Upper lobe of left lung (tissue), 6 donors: Measurements from ENCODE around the gene C1orf21. TPM values are rescaled to one million over a fixed set of nuclear protein-coding genes. Genes with fewer than 3 reads are reported as not detected.

Experiments
- ATAC-seq, 2 donors: fragments of 200-7000 bp; cut with Tn5 transposase; one replicate each; pipeline ENCODE4 v1.9.1; 2022; ENCODE audit warnings: mild to moderate bottlenecking in 2 of 2, moderate library complexity in 2 of 2; ENCODE audit not compliant: low FRiP score in 2 of 2
- DNase-seq, 2 donors: peaks; one replicate each; pipeline ENCODE4 v3.0.0-alpha.2; 2019 to 2020
- H3K27ac ChIP-seq, 4 donors: fragments of 200-600 bp; sonication (generic); one replicate each; pipeline ENCODE4 v1.5.1; 2016 to 2019
- H3K27me3 ChIP-seq, 4 donors: fragments of 200-600 bp; sonication (generic); one replicate each; pipeline ENCODE4 v1.5.1; 2017 to 2019
- H3K36me3 ChIP-seq, 4 donors: fragments of 200-600 bp; sonication (generic); one replicate each; pipeline ENCODE4 v1.5.1; 2016 to 2019
- H3K4me1 ChIP-seq, 4 donors: fragments of 200-600 bp; sonication (generic); one replicate each; pipeline ENCODE4 v1.5.1; 2018 to 2019
- H3K4me3 ChIP-seq, 4 donors: fragments of 200-600 bp; sonication (generic); one replicate each; pipeline ENCODE4 v1.5.1; 2017 to 2019; ENCODE audit warnings: mild to moderate bottlenecking in 2 of 4, moderate library complexity in 1 of 4
- H3K9me3 ChIP-seq, 4 donors: fragments of 200-600 bp; sonication (generic); one replicate each; pipeline ENCODE4 v1.5.1; 2018 to 2019
- EP300 ChIP-seq, 4 donors: sonication (generic); formaldehyde crosslinking; IDR thresholded peaks; one replicate each; pipeline ENCODE4 v1.5.1; 2017; ENCODE audit warnings: antibody characterized with exemption in 4 of 4, control low read depth in 2 of 4
- POLR2A ChIP-seq, 4 donors: fragments of 450-650 bp; IDR thresholded peaks; one replicate each; pipeline ENCODE4 v1.5.1; 2016 to 2017; ENCODE audit warnings: antibody characterized with exemption in 4 of 4, mild to moderate bottlenecking in 2 of 4
- POLR2AphosphoS5 ChIP-seq, 2 donors: sonication (generic); formaldehyde crosslinking; IDR thresholded peaks; one replicate each; pipeline ENCODE4 v1.5.1; 2017; ENCODE audit warnings: antibody characterized with exemption in 2 of 2
- WGBS, 2 donors: methylation state at CpG; one replicate each; pipeline ENCODE4 v1.1.5; 2017 to 2018; 5-methylcytosine and 5-hydroxymethylcytosine counted together
- total RNA-seq, 6 donors: library from RNA; depleted of rRNA in 4 of 6; stranded (reverse); fragments of >200 nt in 4 of 6; gene quantifications; one replicate each; pipeline versions ENCODE4 v1.1.0 to v1.2.1, GENCODE V29; 2016 to 2021
- TF ChIP-seq, protein P1 (sequence below), 6 experiments: fragments of 450-650 bp in 4 of 6; fragments of 200-600 bp in 2 of 6; sonication (generic) in 2 of 6; IDR thresholded peaks; one replicate each; pipeline ENCODE4 v1.5.1; 2016 to 2019; ENCODE audit warnings: antibody characterized with exemption in 6 of 6
- donor health status: DM: no; HTN: no; CAD: no; lungs with moderate emphysema.
- donor health status: DM: no; HTN: yes; CAD: no; lungs with severe emphysema.

Gene C1orf21
- total RNA-seq, 6 donors from 2014 or later = 21.4 to 110 (median 49.2) TPM

DNA sequence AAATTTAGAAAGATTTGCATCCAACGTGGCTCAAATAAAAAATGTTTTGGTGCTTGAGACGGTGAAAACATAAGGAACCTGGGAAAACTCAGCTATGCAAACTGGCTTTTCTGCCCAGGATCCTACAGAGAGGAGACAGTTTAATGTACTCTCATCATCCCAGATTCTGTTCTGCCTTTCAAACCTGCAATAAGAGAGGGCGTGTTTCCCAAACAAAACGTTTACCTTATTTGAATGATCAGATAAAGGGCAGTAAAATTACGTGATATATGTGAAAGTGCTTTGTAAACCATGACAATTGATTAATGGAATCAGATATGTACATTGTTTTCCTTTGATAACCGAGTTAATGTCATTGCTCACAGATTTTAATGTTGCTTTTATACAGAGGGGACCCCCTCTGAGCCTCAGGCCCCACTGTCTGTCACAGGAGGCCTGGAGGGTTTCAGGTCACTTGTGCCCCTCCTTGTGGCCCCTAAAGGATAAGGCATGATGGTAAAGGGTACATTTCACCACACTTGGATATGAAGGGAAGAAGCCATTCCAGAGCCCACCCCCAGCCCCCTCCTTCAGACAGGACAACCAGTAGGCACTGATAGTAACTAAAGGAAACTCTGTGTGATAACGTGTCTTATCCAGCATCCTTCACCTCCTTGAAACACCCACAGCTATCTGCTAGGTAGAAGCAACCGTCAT, 210.3 kb downstream of the C1orf21 start:
- Histone ChIP-seq H3K36me3 (no peaks in the 10 kb centered on the region), H3K4me1 (no peaks in the 10 kb centered on the region), H3K4me3 (no peak overlapping the region), H3K9me3 (no peaks in the 10 kb centered on the region), H3K27me3 (no peaks in the 10 kb centered on the region), H3K27ac (no peak overlapping the region)
- DNase-seq (no peak), ATAC-seq (peak in 1 of 2 donors; percentile 22)
- 83 to 84% methylated on average over 8 of the region's 8 CpGs for WGBS, 2 donors
- TF ChIP-seq POLR2A (IDR thresholded peaks at IDR 0.05) (no peak), EP300 (IDR thresholded peaks at IDR 0.05) (no peak), POLR2AphosphoS5 (IDR thresholded peaks at IDR 0.05) (no peak)
- TF ChIP-seq, protein P1, sequence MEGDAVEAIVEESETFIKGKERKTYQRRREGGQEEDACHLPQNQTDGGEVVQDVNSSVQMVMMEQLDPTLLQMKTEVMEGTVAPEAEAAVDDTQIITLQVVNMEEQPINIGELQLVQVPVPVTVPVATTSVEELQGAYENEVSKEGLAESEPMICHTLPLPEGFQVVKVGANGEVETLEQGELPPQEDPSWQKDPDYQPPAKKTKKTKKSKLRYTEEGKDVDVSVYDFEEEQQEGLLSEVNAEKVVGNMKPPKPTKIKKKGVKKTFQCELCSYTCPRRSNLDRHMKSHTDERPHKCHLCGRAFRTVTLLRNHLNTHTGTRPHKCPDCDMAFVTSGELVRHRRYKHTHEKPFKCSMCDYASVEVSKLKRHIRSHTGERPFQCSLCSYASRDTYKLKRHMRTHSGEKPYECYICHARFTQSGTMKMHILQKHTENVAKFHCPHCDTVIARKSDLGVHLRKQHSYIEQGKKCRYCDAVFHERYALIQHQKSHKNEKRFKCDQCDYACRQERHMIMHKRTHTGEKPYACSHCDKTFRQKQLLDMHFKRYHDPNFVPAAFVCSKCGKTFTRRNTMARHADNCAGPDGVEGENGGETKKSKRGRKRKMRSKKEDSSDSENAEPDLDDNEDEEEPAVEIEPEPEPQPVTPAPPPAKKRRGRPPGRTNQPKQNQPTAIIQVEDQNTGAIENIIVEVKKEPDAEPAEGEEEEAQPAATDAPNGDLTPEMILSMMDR (IDR thresholded peaks at IDR 0.05) = no peak

DNA sequence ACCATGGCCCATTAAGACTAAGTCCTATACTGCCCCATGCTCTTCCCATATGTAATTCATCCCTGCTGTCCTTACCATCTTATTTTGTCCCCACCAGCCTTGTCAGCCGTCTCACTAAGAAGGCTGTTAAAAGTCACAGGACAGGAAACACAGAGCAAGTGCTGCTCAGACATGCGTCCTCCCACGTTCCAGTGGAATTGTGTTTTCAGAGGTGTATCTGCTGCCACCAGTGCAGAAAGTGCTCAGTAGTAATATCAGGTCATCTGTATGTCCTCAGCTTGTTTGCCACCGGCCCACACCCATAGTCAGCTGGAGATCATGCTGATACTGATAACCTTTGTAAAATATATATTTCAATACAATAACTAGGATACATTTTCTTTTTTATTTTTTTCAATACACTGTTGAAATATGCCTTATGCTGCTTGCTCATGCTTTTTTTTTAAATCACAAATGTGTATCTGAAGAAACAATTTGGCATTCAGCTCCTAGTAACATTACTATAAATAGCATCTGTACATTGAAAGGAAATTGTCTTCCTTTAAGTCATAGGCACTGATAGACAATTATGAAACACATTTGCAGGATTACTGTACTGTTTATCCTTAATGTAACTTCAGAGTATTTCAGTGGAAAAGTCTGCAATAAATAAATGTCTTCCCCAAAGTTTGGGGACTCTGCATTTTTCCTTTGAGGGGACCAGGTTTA, 211.0 kb downstream of the C1orf21 start:
- WGBS, 2 donors = 55 to 63% methylated on average over 4 of the region's 4 CpGs

DNA sequence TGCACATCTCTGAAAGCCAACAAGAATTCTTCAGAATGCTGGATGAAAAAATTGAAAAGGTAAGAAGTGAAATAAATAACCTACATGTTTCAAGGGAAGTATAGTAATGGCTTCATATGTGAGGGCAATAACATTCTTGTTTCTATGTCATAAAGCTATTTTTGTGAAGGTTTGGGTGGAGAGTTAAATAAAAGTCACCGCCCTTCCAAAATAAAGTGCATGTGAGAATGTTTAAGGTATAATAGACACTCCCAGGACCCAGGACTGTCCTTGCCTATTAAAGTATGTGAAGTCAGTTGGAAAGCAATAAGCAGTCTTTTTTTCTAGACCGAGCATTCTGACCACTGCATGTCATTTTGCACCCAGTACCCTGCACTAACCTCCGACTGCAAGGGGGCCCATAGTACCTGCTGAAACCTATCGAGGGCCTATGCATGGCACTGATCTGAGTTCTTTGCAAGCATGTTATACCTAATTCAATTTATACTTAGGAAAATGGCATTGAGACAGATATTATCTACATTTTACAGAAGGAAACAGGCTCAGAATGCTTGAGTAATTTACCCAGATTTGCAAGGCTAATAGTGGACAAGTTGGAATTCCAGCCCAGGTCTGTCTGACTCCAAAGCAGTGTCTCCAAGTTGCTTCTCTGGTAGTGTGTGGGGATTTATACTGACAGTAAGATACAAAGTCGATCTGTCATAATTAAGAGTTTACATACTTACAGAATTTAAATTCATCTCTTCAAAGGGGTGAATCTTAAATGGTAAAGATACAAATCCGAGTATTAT, 211.8 kb downstream of the C1orf21 start:
- no peak overlapping the region for H3K4me3 ChIP-seq
- H3K9me3 ChIP-seq = no peaks in the 10 kb centered on the region
- DNase-seq = no peak
- no peak for ATAC-seq
- TF ChIP-seq, protein P1 (IDR thresholded peaks at IDR 0.05) = no peak
- TF ChIP-seq EP300 (IDR thresholded peaks at IDR 0.05) (no peak), POLR2AphosphoS5 (IDR thresholded peaks at IDR 0.05) (no peak), POLR2A (IDR thresholded peaks at IDR 0.05) (no peak)
- H3K27me3 ChIP-seq = no peaks in the 10 kb centered on the region
- no peaks in the 10 kb centered on the region for H3K4me1 ChIP-seq
- H3K36me3 ChIP-seq = no peaks in the 10 kb centered on the region
- 95 to 98% methylated on average over 6 of the region's 6 CpGs for WGBS, 2 donors
- no peak overlapping the region for H3K27ac ChIP-seq

More for the DNA sequence above, 211.0 kb downstream of the C1orf21 start:
- Histone ChIP-seq H3K27me3 (no peaks in the 10 kb centered on the region), H3K27ac (no peak overlapping the region), H3K4me3 (no peak overlapping the region), H3K4me1 (no peaks in the 10 kb centered on the region), H3K9me3 (no peaks in the 10 kb centered on the region), H3K36me3 (no peaks in the 10 kb centered on the region)
- TF ChIP-seq EP300 (IDR thresholded peaks at IDR 0.05) (no peak), POLR2A (IDR thresholded peaks at IDR 0.05) (no peak), POLR2AphosphoS5 (IDR thresholded peaks at IDR 0.05) (no peak)
- TF ChIP-seq, protein P1 (IDR thresholded peaks at IDR 0.05) = no peak
- ATAC-seq (no peak), DNase-seq (no peak)

DNA sequence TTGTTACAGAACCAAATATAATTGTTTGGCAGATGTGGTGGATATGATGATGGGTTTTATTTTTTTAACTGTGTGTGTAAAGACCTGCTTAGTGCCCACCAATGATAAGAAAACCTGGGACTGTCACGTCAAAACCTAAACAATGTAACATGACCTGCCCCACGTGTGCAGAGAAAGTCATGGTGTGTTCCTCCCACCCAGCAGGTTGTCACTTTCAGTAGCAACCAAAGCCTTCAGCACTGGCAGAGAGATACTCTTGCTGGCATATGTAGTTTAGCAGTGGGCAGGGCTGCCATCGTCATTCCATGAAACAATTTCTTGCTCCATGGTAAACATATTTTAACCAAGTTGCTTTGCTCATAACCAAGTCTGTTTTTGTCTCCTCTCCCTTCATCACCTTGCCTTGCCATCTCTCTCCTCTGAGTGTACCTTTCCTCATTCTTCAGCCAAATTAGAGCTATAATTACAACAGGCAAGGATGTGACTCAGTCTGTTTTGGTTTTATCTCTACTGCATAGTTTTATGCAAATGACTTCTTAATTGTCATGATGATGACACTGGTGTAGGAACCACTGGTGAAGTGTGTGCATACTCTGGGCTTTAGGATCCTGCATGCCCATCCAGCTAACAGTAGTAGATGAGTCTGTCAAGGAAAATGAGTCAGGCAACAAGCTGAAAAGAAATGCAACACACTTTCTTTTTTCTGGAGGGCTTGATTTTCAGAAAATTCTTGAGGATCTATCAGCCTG, 217.5 kb downstream of the C1orf21 start:
- WGBS, 2 donors = 86 to 88% methylated on average over 3 of the region's 3 CpGs

More for the DNA sequence above, 217.5 kb downstream of the C1orf21 start:
- no peak for ATAC-seq
- H3K4me1 ChIP-seq = no peaks in the 10 kb centered on the region
- no peak overlapping the region for H3K4me3 ChIP-seq
- H3K27ac ChIP-seq = no peak overlapping the region
- no peak for DNase-seq
- no peaks in the 10 kb centered on the region for H3K36me3 ChIP-seq
- H3K27me3 ChIP-seq = no peaks in the 10 kb centered on the region
- no peaks in the 10 kb centered on the region for H3K9me3 ChIP-seq
- TF ChIP-seq, protein P1 (IDR thresholded peaks at IDR 0.05) = no peak
- TF ChIP-seq EP300 (IDR thresholded peaks at IDR 0.05) (no peak), POLR2AphosphoS5 (IDR thresholded peaks at IDR 0.05) (no peak), POLR2A (IDR thresholded peaks at IDR 0.05) (no peak)
